ENCODE results near the gene SNAPC3.
A peak's percentile ranks its signal among the peaks of the same experiment; 100 is the strongest.
"Not testable (repeated sequence)": the region's sequence is repeated elsewhere in the genome, so short reads cannot be mapped to it uniquely, and the experiment has no call there.

The SNAPC3 gene

GRCh38 chr9:15422372-15423230 lies at the start of gene SNAPC3:
SNAPC3 (plus strand) TSS chr9:15422876; CDS start chr9:15422880, 4 bp downstream.
- no peak for TF ChIP-seq CTCF (IDR thresholded peaks at IDR 0.05; ENCODE audit: low read depth, low read length)
- peak within 1 kb of the TSS; percentile 85 for H3K4me3 ChIP-seq (ENCODE audit: low read depth, low read length)

GRCh38 chr9:15373881-15374280 lies 48.8 kb upstream of the SNAPC3 start:
- TF ChIP-seq CTCF (IDR thresholded peaks at IDR 0.05; ENCODE audit: low read depth, low read length): no peak
- no peak overlapping the region for H3K4me3 ChIP-seq (ENCODE audit: low read depth, low read length)

DNA sequence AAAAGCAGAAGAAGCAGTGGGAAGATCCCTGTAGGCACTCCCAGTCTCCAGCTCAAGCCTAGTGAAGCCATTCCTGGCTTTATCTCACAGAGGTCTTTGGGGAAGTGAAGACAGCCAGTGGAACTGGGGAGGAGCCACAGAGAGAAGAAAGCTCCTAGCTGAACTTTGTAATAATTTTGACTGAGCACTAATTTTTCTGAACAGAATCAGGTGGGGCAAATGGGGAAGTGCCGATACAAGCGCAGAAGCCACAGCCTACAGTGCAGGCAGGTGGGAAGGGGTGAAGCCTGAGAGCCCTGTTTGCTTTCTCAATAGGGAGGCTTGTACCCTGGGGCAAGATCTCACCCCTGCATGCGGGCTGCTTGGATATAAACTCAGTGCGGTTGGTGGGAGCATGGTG lies 48.4 kb upstream of the SNAPC3 start:
- no peak overlapping the region for H3K4me3 ChIP-seq (ENCODE audit: low read depth, low read length)
- TF ChIP-seq CTCF (IDR thresholded peaks at IDR 0.05; ENCODE audit: low read depth, low read length): no peak

GRCh38 chr9:15374825-15375224 lies 47.9 kb upstream of the SNAPC3 start:
- H3K4me3 ChIP-seq (ENCODE audit: low read depth, low read length): no peak overlapping the region
- no peak for TF ChIP-seq CTCF (IDR thresholded peaks at IDR 0.05; ENCODE audit: low read depth, low read length)

DNA sequence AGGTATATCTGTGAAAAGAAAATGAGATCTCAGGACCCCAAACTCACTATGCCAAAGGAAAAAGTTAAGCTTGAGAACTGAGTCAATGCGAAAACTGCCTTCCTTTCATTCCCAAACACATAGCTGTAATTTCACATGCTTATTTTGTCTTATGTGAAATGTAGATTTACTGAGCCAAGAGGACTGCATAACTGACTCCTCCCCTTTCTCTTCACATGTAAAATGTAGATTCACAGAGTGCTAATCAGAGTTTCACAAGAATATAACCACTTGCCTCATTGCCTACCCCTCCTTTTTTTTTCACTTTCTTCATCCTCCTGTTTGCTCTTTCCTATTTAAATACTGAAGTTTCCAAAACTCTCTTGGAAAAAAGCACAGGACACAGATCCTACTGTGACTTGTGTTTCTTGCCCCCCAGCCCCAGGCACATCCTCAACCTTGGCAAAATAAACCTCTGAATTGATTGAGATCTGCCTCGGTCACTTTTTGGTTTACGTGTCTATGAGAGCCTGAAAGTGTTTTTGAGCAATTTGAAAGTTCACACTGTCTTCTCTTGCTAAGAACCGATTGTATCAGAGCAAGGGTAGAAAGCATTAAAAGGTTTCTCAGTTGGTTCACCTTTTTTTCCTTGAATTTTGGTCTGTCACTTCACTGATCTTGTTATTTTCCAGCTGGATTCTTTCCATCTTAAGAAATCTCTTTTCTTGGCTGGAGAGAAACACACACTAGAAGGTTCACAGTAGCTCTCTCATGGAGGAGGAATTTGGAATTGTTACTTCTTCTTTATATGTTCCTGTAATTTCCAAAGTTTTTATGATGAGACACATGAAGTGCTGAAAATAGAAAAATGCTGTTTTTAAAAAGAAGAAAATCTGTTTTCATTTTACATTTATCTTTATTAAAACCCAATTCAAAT lies 44.8 kb upstream of the SNAPC3 start:
- no peak overlapping the region for H3K4me3 ChIP-seq (ENCODE audit: low read depth, low read length)
- TF ChIP-seq CTCF (IDR thresholded peaks at IDR 0.05; ENCODE audit: low read depth, low read length): no peak

DNA sequence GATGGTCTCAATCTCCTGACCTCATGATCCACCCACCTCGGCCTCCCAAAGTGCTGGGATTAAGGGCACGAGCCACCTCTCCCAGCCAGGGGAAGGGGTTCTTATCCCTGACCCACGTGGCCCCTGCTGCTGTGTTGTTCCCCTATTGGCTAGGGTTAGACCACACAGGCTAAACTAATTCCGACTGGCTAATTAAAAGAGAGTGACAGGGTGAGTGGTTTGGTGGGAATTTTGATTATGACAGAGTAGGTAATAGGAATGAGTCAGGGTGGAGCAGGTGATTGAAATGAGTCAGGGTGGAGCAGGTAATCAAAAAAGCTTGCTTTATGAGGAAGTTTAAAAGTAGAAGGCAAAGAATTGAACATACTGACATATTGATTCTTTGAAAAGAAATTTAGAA lies 43.4 kb upstream of the SNAPC3 start:
- H3K4me3 ChIP-seq (ENCODE audit: low read depth, low read length): not testable (repeated sequence)

GRCh38 chr9:15379888-15380287 lies 42.8 kb upstream of the SNAPC3 start:
- not testable (repeated sequence) for H3K4me3 ChIP-seq (ENCODE audit: low read depth, low read length)

DNA sequence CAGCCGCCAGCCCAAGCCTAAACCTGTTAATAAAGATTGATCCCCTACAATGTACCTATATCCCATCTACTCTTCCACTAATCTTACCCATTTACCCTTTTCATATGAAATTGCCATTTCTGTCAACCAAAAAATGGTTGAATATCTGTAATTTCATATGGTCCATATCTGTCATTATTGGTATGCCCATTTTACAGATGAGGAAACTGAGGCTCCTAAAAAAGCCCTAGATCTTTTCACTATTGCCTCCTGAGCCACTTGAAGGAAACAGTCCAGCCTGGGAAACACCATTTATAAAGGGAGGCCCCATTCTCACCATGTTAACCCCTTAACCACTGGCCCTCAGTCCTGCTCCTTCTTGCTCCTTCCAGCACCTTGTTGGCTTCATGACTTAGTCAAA lies 41.2 kb upstream of the SNAPC3 start:
- H3K4me3 ChIP-seq (ENCODE audit: low read depth, low read length): no peak overlapping the region
- no peak for TF ChIP-seq CTCF (IDR thresholded peaks at IDR 0.05; ENCODE audit: low read depth, low read length)

Measured in WI38 (cell line).